Ecto neural progenitor cell (in vitro differentiated cells): ENCODE data around the gene CHCHD6.
A peak's percentile ranks its signal among the peaks of the same experiment; 100 is the strongest.

Source experiments
- DNase-seq: peaks from one replicate; pipeline ENCODE4 v3.0.0-alpha.2; 2018; ENCODE audit warnings: low spot score

CHCHD6 gene, protein sequence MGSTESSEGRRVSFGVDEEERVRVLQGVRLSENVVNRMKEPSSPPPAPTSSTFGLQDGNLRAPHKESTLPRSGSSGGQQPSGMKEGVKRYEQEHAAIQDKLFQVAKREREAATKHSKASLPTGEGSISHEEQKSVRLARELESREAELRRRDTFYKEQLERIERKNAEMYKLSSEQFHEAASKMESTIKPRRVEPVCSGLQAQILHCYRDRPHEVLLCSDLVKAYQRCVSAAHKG

GRCh38 chr3:126703512-126704493, at the start of gene CHCHD6:
Gene CHCHD6 (plus strand): TSS chr3:126704240. CDS start chr3:126704313, 73 bp downstream.
- peak; percentile 99 for DNase-seq

GRCh38 chr3:126654571-126655383, 49.3 kb upstream of the CHCHD6 start, which contains the start of gene TXNRD3:
Gene TXNRD3 (minus strand): TSS chr3:126655124.
- DNase-seq: peak; percentile 82

DNA sequence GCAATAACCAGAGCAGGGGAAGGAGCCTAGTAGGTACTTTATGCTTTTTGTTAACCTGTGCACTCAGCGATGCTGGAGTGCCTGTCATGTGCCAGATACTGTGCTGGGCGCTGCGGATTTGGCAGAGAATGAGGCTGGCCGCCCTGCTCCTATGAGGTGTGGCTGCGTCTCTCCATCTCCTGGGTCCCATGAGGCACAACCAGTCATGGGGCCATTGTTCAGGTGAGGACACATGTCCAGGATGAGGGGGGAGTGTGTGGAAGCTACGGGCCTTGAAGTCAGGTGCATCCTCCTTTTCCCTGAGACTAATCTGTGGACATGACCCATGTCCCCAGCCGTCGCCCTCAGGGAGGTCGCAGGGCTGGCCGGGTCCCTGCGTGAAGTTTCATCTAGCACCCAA, 48.2 kb upstream of the CHCHD6 start:
- no peak for DNase-seq

DNA sequence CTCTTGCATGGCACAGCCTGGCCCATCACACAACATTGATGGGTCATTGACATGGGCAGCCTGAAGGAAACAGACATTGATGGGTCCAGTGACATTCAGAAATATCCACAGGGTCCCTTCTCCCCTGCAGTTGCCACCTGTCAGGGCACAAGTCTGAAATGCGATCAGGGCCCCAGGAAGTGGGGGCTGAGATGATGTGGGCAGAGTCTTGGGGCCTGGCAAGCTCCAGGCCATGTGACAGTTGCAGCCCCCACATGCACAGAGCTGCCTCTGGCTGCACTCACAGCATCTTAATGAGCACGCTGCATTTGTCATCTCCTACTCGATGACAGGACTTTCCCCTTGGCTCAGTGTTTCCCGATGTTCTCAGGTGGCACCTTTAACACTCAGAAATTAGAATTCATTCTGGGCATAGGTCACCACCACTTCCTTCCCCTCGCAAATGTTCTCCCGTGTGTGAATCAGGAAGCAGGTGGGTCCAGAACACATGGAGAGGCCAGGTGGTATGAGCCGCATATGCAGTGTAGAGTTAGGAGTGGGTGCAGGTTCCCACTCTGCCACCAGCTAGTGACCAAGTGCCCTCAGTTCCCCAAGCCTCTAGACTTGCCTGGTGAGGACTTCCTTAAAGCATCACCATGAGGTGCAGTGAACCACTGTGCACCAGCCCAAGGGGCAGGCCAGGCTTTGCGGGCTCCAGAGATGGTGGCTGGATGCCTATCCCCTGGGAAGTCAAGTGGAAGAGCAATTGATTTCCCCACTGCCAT, 47.5 kb upstream of the CHCHD6 start:
- no peak for DNase-seq

DNA sequence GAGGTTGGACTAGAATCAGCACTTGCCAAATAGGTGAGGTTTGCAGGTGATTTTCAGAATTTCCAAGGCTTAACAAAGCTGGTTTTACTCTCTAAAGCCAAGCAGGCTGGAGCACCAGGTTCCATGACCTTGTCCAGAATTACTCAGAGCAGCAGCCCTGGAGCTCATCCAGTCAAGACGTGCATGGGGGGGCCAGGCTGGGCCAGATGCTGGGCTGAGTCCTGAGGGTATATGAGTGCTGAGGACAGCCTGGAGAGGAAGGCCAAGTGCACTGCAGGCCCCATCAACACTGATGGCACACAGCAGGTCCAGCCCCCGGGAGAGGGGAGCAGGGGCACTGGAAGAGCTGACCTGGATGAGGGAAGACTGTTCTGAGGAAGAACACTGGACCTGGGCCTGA, 46.1 kb upstream of the CHCHD6 start:
- DNase-seq: no peak

- DNase-seq: no peak
Measured at GRCh38 chr3:126658584-126658983, 45.5 kb upstream of the CHCHD6 start.

- no peak for DNase-seq
Measured at GRCh38 chr3:126659915-126660886, 43.8 kb upstream of the CHCHD6 start.

- no peak for DNase-seq
Measured at GRCh38 chr3:126661532-126662364, 42.3 kb upstream of the CHCHD6 start.

GRCh38 chr3:126663257-126663656, 40.8 kb upstream of the CHCHD6 start:
- no peak for DNase-seq

GRCh38 chr3:126663750-126664149, 40.3 kb upstream of the CHCHD6 start:
- no peak for DNase-seq

DNA sequence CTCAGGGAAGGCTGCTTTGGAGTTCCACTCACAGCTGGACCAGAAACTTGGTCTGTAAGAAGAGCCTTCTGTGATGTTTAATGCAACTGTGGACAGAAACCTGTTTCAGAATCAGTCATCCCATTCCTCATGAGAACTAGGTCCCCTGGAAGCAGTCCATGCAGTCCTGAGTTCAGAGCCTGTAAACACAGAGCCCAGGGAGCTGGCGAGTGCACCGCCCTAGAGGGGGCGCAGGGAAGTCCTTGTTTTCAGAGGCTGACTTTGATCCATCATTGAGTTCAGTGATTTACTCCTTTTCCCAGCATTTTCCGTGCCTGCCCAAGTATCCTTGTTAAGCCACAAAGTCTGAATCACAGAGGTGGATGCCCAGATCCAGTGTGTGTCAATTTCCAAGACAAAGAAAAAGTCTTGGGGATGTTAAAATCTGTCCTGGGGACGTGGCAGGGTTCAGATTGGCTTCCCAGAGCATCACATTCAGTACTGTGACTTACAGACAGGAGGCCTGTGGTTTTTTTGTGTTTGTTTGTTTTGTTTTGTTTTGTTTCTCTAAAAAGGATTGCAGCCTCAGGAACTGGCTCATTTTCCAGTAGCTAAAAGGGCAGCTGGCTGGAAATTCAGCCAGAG, 39.3 kb upstream of the CHCHD6 start:
- no peak for DNase-seq

DNA sequence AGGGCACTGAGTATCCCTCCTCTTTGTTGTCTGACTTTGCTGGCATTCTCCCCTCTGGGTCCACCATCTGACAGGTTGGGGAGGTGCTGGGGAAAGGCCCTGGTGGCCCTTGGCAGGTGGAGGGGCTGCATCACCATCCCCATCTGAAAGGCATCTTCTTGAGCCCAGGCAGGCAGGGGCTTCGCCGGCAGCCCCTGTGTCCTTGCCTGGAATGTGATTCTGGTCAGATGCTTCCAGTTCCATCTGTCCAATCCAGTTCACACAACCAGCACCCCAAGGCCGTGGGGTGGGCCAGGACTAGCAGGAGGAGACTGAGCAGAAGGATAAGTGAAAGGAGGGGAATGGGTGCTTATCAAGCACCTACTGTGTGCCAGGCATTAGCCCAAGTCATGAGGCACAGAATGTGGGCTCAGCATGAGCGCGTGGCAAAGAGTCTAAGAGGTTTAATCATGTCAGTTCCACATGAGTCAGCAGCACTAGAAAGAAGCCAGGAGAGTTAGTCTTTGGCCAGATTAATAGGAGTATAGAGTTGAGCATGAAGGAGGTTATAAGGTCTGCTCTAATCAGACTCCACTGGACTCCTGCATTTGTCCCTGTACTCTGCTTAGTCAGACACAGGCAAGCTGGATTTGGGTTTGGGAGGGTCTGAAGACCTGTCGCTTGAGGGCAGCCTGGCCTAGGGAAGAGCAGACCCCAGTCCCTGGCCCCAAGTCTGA, 38.7 kb upstream of the CHCHD6 start:
- no peak for DNase-seq

- DNase-seq: no peak
Measured at GRCh38 chr3:126665959-126666657, 37.9 kb upstream of the CHCHD6 start.

DNA sequence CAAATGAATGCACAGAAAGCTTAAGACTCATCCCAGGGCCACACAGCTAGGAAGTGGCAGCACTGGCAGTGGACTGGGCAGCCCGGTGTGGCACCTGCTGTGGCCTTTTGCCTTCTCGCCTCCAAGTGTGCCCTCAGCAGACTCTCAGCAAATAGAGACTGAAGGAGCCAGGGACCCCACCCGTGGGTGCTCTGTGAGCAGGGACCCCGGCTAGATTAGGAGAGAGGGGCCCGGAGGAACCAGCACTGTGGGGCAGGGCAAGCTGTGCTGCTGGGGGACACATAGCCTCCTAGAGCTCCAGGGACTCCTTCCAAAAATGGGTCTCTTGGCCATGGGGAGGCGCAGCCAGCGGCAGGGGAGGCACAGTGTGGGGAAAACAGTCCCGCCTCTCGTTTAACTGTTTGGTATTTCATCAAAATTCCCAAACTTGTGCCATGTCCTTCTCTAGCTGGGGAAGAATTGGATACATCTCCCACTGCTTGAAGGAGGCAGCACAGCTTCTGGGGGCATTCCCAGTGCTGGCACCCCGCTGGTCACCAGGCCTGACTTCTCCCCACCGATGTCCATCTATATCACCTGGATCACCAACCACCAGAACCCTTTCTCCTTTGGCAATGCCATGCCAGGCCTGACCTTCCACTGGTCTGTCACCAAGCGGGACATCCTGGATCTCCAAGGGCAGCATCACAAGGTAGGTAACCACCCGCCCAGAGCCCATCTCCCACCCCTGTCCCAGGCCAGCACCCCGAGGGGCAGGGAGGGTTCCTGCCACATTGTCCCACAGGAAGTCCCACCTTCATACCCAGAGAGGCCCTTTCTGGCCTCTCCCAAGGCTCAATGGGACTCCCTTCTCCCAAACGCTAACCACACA, 37.1 kb upstream of the CHCHD6 start:
- no peak for DNase-seq

GRCh38 chr3:126667631-126668449, 36.2 kb upstream of the CHCHD6 start:
- DNase-seq: no peak
